GM19238 (cell line): ENCODE measurements around the gene KIF2C.
"Not testable (repeated sequence)": the region's sequence is repeated elsewhere in the genome, so short reads cannot be mapped to it uniquely, and the experiment has no call there.

Experiments used
- DNase-seq: peaks from one replicate; pipeline ENCODE4 v3.0.0; 2011; ENCODE audit warnings: low spot score; ENCODE audit not compliant: insufficient read length

Gene KIF2C

DNA sequence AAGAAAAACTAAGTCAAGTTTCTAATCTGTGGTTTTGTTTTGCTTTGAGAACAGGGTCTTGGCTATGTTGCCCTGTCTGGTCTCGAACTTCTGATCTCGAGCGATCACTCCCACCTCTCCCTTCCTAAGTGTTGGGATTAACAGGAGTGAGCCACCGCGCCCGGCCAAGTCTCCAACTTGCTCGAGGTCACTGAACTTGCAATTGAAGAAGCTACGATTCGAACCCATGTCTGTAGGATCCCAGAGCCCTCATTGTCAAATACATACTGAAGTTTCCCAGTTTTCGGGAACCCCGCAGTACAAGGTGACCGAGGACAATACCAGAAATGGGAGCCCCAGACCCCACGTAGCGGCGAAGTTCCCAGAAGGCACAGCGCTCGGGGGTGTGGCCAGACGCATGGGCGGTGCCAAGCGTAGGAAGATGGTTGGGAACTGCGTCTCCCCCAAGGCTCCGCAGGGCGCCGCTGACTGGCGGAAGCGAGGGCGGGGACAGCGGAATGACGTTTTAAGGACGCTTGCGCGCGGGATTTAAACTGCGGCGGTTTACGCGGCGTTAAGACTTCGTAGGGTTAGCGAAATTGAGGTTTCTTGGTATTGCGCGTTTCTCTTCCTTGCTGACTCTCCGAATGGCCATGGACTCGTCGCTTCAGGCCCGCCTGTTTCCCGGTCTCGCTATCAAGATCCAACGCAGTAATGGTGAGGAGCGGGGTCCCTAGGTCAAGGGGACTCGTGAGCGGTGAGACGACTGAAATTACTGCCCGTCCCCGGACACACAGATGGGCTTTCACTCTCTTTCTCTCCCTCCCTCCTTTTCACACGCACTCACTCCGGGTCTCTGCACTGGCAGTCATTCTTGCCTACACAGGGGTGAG is at the start of gene KIF2C:
Gene KIF2C, plus strand, starts transcription at position 531 of the 872 bp plus-strand sequence. Its CDS starts 96 bp downstream, at position 627.
- DNase-seq = peak; percentile 99

GRCh38 chr1:44693159-44693558 is 46.5 kb upstream of the KIF2C start:
- DNase-seq = no peak

DNA sequence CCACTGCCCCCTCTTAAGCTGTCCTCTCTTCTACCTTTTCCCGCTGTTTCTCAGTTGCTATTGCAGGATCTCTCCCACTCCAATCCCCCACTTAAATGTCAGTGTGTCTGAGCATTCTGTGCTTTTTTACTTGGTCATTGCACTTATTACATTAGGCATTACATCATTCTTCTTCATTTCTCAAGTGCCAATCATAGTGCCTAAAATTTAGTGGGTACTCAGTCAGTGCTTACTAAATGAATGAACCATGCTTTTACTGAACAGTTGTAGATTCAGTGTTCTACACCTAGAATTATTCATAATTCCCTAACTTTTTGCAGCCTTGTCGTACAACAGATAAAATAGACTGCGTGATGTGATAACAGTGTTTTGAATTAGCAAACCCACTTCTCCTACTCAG is 45.7 kb upstream of the KIF2C start:
- no peak for DNase-seq

DNA sequence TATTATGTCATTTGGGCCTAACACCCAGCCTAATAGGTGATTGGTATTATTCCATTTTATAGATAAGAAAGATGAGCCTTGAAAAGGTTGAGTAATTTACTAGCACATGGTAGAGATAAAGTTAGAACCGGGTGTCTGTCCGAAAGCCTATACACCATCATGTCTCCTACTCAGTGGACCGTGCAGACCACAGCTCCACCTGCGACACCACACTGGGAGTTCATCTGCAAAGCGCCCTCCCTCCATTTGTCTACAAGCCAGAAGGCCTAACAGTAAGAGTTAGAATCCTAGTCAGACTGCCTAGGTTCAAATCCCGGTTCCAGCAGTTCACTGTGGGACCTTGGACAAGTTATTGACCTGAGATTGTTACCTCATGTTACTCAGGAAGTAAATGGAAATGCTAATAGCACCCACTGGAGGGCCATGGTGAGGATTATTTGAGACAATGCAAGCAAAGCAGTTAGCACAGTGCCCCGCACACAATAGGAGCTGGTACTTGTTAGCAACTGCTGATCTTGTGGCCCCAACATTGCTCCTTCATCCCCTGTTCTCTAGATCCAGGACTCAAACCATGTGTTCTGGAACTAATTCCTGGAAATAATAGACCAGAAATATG is 44.7 kb upstream of the KIF2C start:
- DNase-seq = peak; percentile 49

GRCh38 chr1:44695671-44696070 is 44.0 kb upstream of the KIF2C start:
- no peak for DNase-seq

DNA sequence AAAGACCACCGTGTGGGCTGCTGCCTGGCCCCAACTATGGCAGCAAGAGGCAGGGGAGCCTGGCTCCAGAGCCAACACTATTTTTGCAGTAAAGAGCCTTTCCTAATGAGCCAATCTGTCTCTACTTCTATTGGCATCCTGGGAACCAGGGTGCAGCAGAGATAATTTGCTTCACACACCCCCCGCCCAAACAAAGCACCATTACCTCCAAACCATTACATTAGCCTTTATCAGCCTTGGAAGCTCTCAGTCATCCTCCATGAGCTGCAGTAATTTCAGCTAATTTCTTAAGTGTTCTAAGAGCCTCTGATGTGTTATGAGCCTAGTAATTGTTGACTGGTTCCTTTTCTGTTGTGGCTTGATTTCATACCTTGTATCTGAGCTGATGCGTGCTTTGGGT is 43.5 kb upstream of the KIF2C start:
- DNase-seq = no peak

GRCh38 chr1:44696789-44697345 is 42.8 kb upstream of the KIF2C start:
- no peak for DNase-seq

GRCh38 chr1:44698138-44698537 is 41.5 kb upstream of the KIF2C start:
- no peak for DNase-seq

DNA sequence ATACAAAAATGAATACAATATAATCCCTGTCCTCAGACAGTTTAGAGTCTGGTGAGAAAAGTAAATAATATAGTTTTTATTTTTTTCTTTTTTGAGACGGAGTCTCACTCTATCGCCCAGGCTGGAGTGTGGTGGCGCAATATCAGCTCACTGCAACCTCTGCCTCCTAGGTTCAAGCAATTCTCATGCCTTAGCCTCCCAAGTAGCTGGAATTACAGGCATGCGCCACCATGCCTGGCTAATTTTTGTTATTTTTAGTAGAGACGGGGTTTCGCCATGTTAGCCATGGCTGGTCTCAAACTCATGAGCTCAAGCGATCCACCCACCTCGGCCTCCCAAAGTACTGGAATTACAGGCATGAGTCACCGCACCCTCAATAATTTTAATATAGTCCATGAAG is 40.3 kb upstream of the KIF2C start:
- DNase-seq = not testable (repeated sequence)

- DNase-seq = no peak
Observed at GRCh38 chr1:44700573-44700972, 39.1 kb upstream of the KIF2C start.

DNA sequence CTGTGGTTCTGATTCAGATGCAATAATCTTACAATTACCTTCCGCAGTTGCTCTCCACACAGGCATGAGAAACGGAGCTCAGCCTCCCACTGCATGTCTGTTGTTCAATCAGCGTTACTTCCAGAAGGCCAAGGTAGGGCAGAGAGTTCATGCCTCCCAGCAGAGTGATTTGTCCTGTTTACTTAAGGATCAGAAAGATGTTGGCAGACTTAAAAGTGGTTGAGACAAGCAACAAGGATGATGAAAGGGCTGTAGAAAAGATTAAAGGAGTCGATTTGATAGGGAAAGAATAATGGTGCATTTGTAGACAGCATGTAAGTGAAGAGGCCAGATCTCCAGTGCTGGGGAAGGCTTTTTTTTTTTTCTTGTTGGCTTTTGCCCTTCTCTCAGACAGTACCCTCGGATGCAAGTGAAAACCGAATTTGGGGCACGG is 38.5 kb upstream of the KIF2C start:
- no peak for DNase-seq

DNA sequence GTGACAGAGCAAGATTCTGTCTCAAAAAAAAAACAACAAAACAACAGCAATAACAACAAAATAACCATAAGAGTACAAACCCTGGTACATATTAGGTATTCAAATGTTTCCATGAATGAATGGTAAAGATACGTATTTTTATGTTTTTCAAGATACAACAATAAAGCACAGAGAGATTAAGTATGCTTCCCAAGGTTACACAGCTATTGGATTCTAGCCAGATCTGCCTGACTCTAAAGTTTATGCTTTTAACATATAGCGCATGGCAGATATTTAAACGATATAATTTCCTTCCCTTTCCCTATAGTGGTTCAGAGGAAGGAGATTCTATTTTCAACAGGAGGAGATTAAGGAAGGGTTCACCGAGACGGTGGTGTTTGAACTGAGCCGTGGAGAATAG is 34.2 kb upstream of the KIF2C start:
- DNase-seq = no peak

GRCh38 chr1:44705938-44706337 is 33.7 kb upstream of the KIF2C start:
- no peak for DNase-seq

DNA sequence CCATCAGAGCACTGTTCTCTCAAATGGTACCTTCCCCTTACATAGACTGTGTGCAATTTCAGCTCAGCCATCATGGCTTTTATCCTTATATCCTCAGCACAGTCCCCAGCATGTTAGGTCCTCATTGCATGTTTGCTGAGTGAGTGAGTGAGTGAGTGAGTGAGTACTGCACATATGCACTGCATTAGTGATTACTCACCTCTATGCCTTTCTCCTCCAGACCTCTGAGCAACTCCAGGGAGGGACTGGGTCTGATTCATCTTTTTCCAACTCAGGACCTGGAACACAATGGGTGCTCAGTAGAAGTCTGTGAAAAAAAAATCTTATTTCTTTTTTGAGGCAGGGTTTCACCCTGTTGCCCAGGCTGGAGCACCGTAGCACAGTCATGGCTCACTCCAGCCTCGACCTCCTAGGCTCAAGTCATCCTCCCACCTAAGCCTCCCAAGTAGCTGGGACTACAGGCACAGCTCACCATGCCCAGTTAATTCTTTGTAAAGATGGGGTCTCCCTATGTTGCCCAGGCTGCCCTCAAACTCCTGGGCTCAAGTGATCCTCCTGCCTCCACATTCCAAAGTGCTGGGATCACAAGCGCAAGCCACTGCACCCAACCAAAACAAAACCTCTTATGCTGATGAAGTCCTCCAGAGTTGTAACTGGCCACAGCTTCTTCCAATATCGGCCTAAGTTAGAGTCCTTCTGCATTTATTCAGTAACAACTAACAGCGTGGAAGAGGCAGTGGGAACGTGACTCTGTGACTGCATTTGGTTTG is 32.3 kb upstream of the KIF2C start:
- no peak for DNase-seq

DNA sequence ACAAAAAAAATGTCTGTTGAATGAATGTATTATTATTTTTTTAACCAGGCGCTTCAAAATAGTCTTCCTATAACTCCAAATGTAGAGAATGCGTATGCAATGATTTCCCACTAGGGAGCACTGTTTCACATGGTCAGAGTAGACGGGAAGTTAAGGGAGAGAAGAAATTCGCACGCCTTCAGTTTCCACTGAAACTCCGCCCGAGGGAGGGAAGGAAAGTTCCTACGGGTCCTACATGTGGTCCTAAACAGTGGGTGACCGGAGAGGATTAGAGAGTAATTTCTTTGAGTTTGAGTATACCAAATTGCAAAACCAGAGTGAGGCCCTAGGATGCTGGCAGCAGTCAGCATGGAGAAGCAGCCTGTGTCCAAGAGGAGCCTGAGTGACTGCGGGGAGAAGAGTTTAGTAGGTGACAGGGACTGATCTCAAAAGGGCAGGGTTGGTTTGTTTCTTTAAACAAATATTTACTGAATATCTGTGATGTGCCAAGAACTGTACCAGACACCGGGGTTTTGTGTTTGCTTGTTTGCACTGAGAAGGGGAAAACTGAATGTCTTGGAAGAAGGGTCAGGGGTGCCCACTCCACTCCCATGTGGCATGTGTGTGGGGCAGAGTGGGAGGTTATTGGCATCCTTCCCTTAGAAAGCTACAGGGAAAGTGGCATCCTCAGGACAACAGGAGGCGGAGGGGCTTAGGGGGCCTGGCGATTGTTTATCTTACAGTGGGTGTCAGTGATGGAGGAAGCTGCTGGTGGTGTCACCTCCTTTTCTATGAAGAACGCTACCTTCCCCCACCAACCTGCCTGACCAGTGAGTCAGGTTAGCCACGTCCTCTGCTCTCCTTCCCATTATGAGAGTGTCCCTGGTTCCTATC is 31.4 kb upstream of the KIF2C start:
- DNase-seq = peak; percentile 29

DNA sequence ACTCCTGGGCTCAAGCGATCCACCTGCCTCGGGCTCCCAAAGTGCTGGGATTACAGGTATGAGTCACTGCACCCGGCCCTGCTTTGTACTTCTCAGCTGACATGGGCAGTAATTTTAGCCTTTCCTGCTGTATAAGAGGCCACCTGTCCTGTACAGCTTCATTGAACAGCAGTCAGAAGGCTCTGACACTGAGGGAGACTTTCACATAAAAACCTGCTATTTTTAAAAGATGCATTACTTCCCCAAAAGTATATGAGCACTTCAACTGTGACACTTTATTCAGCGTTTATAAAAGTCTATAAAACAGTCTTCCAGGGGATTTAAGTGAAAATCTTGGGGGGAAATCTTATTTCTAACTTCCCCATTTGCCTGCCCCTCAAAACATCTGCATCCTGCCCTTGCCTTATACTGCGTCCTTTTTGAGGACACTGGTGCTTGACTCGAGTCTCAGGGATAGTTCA is 26.3 kb upstream of the KIF2C start:
- no peak for DNase-seq

DNA sequence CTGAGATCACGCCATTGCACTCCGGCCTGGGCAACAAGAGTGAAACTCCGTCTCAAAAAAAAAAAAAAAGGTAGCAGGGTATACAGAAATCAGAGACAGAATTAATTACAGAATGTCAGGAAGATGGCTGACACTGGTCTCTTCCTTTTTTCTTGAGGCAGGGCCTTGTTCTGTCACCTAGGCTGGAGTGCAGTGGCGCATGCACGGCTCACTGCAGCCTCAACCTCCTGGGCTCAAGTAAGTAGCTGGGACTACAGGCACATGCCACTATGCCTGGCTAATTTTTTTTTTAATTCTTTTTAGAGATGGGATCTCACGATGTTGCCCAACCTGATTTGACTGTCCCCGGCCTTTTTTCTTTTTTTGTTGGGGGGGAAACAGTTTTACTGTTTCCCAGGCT is 25.1 kb upstream of the KIF2C start:
- no peak for DNase-seq

- peak; percentile 56 for DNase-seq
Observed at GRCh38 chr1:44714944-44715571, 24.6 kb upstream of the KIF2C start.

GRCh38 chr1:44717156-44717555 is 22.5 kb upstream of the KIF2C start:
- DNase-seq = no peak

DNA sequence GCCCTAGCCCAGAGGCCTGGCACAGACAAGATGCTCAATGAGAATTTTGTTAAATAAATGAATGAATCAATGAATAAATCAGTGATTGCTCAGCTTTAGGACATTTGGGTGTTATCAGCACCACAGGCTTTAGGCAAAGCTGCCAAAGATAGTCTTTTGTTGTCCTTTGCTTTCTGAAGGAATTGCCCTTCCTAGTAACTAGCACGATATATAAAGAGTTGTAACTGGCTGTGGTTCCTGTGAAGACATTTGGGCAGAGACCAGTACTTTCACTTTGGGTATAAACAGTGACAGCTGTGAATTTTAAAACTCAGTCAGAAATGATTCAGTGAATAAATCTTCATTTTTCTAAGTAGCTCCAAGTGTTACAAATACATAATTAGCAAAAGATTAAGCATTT is 22.0 kb upstream of the KIF2C start:
- DNase-seq = no peak
